ENCODE data around the gene RCE1.

- TF ChIP-seq CTCF (IDR thresholded peaks at IDR 0.05) (no peak), POLR2A (IDR thresholded peaks at IDR 0.05) (no peak)
These were observed 45.0 kb downstream of the RCE1 start for GRCh38 chr11:66888282-66888681.

All from testis (tissue), 2 donors.